H1 (cell line): ENCODE results near the gene ATF7IP. TPM values are rescaled to one million over a fixed set of nuclear protein-coding genes. Genes with fewer than 3 reads are reported as not detected.

Experiments
- CTCF ChIA-PET: fragments of 300-600 bp; sonication (Branson Sonifier 250); formaldehyde crosslinking; loops from one replicate; lab custom pipeline; 2021; ENCODE audit not compliant: partially characterized antibody; lab: Charles Lee
- POLR2A ChIA-PET: fragments of 300-600 bp; sonication (Branson Sonifier 250); formaldehyde crosslinking; loops from one replicate; lab custom pipeline; 2021; ENCODE audit warnings: inconsistent platforms; ENCODE audit not compliant: partially characterized antibody; lab: Charles Lee
- DNase-seq, 2 experiments: peaks; one replicate each; pipeline versions ENCODE4 v3.0.0 to v3.0.0-alpha.2; 2010 to 2022; ENCODE audit warnings: low spot score in 2 of 2, low read depth in 1 of 2, mixed read lengths in 1 of 2
- FAIRE-seq: peaks from 2 replicates; lab custom pipeline; 2011; peaks lifted over from hg19 to GRCh38; lab: Jason Lieb, UNC
- H2AFZ ChIP-seq: 2 replicates; pipeline ENCODE4 v1.8.1; 2012; ENCODE audit warnings: low read length, inconsistent platforms
- H2AK5ac ChIP-seq: 2 replicates; pipeline ENCODE4 v1.6.1; 2013; ENCODE audit warnings: low read depth, low read length
- H2BK120ac ChIP-seq: replicated peaks from 2 replicates; pipeline ENCODE3; 2013; ENCODE audit warnings: low read depth, low read length, inconsistent platforms
- H2BK12ac ChIP-seq: 2 replicates; pipeline ENCODE4 v1.6.1; 2013; ENCODE audit warnings: low read depth, low read length
- H2BK15ac ChIP-seq: 2 replicates; pipeline ENCODE4 v1.6.1; 2013; ENCODE audit warnings: low read length
- H2BK20ac ChIP-seq: 2 replicates; pipeline ENCODE4 v1.6.1; 2013; ENCODE audit warnings: low read length
- H2BK5ac ChIP-seq: 2 replicates; pipeline ENCODE4 v1.6.1; 2013; ENCODE audit warnings: low read depth, low read length
- H3K14ac ChIP-seq: 2 replicates; pipeline ENCODE4 v1.6.1; 2013; ENCODE audit warnings: inconsistent platforms; ENCODE audit not compliant: insufficient read length
- H3K18ac ChIP-seq: 2 replicates; pipeline ENCODE4 v1.6.1; 2013; ENCODE audit warnings: low read length; ENCODE audit errors: extremely low read depth
- H3K23ac ChIP-seq: 2 replicates; pipeline ENCODE4 v1.6.1; 2013; ENCODE audit warnings: inconsistent platforms; ENCODE audit not compliant: insufficient read length
- H3K23me2 ChIP-seq: 2 replicates; pipeline ENCODE4 v1.6.1; 2013; ENCODE audit warnings: low read depth, low read length
- H3K27ac ChIP-seq: 2 replicates; pipeline ENCODE4 v1.6.1; 2011; ENCODE audit warnings: low read depth, low read length, inconsistent platforms
- H3K27me3 ChIP-seq, 4 experiments: replicated peaks in 1 of 4; 1 replicate in 1 of 4; 2 replicates in 3 of 4; pipeline versions ENCODE4 v1.6.1 to v1.8.1; 2011 to 2013; ENCODE audit warnings: low read length in 3 of 4, mild to moderate bottlenecking in 3 of 4, inconsistent platforms in 2 of 4, mixed read lengths in 2 of 4, moderate library complexity in 1 of 4; ENCODE audit not compliant: control insufficient read depth in 3 of 4, insufficient read depth in 3 of 4; ENCODE audit errors: extremely low read depth in 1 of 4
- H3K36me3 ChIP-seq, 4 experiments: 2 replicates each; pipeline versions ENCODE4 v1.6.1 to v1.8.1; 2011 to 2013; ENCODE audit warnings: mild to moderate bottlenecking in 4 of 4, low read length in 3 of 4, moderate library complexity in 2 of 4, control low read depth in 1 of 4, inconsistent platforms in 1 of 4; ENCODE audit not compliant: insufficient read depth in 4 of 4, control insufficient read depth in 2 of 4
- H3K4ac ChIP-seq: replicated peaks from 2 replicates; pipeline ENCODE3; 2013; ENCODE audit warnings: low read length, low read depth, mixed read lengths, inconsistent platforms; ENCODE audit not compliant: insufficient read length
- H3K4me1 ChIP-seq, 4 experiments: replicated peaks in 1 of 4; 1 replicate in 1 of 4; 2 replicates in 3 of 4; pipeline versions ENCODE4 v1.6.1 to v1.8.1; 2011 to 2013; ENCODE audit warnings: low read length in 3 of 4, inconsistent platforms in 2 of 4, mixed read lengths in 1 of 4; ENCODE audit not compliant: insufficient read depth in 4 of 4, control insufficient read depth in 3 of 4
- H3K4me2 ChIP-seq, 2 experiments: 2 replicates each; pipeline versions ENCODE4 v1.6.1 to v1.8.1; 2011 to 2013; ENCODE audit warnings: low read depth in 2 of 2, low read length in 2 of 2, control low read depth in 1 of 2, inconsistent platforms in 1 of 2, mild to moderate bottlenecking in 1 of 2; ENCODE audit not compliant: insufficient read depth in 1 of 2
- H3K4me3 ChIP-seq, 4 experiments: fragments of 200-600, 300-600 bp in 1 of 4; sonication (generic), shearing (Covaris generic), sonication (Bioruptor Twin) in 1 of 4; 2 replicates each; pipeline versions ENCODE4 v1.5.1 to v1.8.1; 2011 to 2016; ENCODE audit warnings: low read length in 4 of 4, low read depth in 3 of 4, control low read depth in 2 of 4, inconsistent platforms in 2 of 4, mild to moderate bottlenecking in 2 of 4, mixed read lengths in 1 of 4, moderate library complexity in 1 of 4; ENCODE audit not compliant: insufficient read depth in 2 of 4; ENCODE audit errors: extremely low read depth in 1 of 4
- H3K56ac ChIP-seq: replicated peaks from 2 replicates; pipeline ENCODE3; 2013; ENCODE audit warnings: low read depth, mild to moderate bottlenecking, mixed read lengths, low read length, inconsistent platforms; ENCODE audit not compliant: insufficient read length
- H3K79me1 ChIP-seq: 2 replicates; pipeline ENCODE4 v1.6.1; 2013; ENCODE audit warnings: low read depth, low read length, control low read depth
- H3K79me2 ChIP-seq, 2 experiments: 2 replicates each; pipeline versions ENCODE4 v1.6.1 to v1.8.1; 2012 to 2013; ENCODE audit warnings: low read length in 2 of 2, mild to moderate bottlenecking in 2 of 2, inconsistent platforms in 1 of 2; ENCODE audit not compliant: insufficient read depth in 2 of 2, control insufficient read depth in 1 of 2
- H3K9ac ChIP-seq, 4 experiments: replicated peaks in 1 of 4; 1 replicate in 1 of 4; 2 replicates in 3 of 4; pipeline versions ENCODE4 v1.6.1 to v1.8.1; 2011 to 2013; ENCODE audit warnings: low read depth in 3 of 4, low read length in 3 of 4, control low read depth in 2 of 4, mild to moderate bottlenecking in 2 of 4, moderate library complexity in 2 of 4, inconsistent platforms in 1 of 4; ENCODE audit errors: extremely low read depth in 1 of 4
- H3K9me3 ChIP-seq, 2 experiments: 2 replicates each; pipeline versions ENCODE4 v1.6.1 to v1.8.1; 2012 to 2013; ENCODE audit warnings: mild to moderate bottlenecking in 2 of 2, moderate library complexity in 2 of 2, control low read depth in 1 of 2, inconsistent platforms in 1 of 2, low read depth in 1 of 2, low read length in 1 of 2, mixed read lengths in 1 of 2; ENCODE audit not compliant: insufficient read depth in 2 of 2
- H4K20me1 ChIP-seq, 2 experiments: replicated peaks in 1 of 2; 2 replicates each; pipeline versions ENCODE3 to v1.8.1; 2011 to 2013; ENCODE audit warnings: inconsistent platforms in 2 of 2, low read length in 2 of 2, mild to moderate bottlenecking in 1 of 2; ENCODE audit not compliant: insufficient read depth in 2 of 2, control insufficient read depth in 1 of 2
- H4K5ac ChIP-seq: 2 replicates; pipeline ENCODE4 v1.6.1; 2013; ENCODE audit warnings: low read length, low read depth, mixed read lengths, inconsistent platforms; ENCODE audit not compliant: insufficient read length
- H4K8ac ChIP-seq: 2 replicates; pipeline ENCODE4 v1.8.0; 2013; ENCODE audit warnings: mild to moderate bottlenecking, moderate library complexity, low read length, inconsistent platforms; ENCODE audit not compliant: insufficient read depth; ENCODE audit errors: extremely low read depth
- H4K91ac ChIP-seq: replicated peaks from 2 replicates; pipeline ENCODE3; 2013; ENCODE audit warnings: low read length, mixed read lengths, inconsistent platforms; ENCODE audit not compliant: insufficient read length
- EGR1 ChIP-seq: IDR thresholded peaks from 2 replicates; pipeline ENCODE4 v1.6.1; 2011; ENCODE audit warnings: low read depth, low read length, borderline replicate concordance
- MAFK ChIP-seq: IDR thresholded peaks from 2 replicates; pipeline ENCODE4 v1.6.1; 2012; ENCODE audit warnings: low read depth, mild to moderate bottlenecking, improper control_type of control experiment, low read length
- POLR2A ChIP-seq, 2 experiments: IDR thresholded peaks; 1 replicate in 1 of 2; 2 replicates in 1 of 2; pipeline ENCODE4 v1.6.1; 2011; ENCODE audit warnings: low read depth in 2 of 2, low read length in 2 of 2, mild to moderate bottlenecking in 2 of 2; ENCODE audit errors: control extremely low read depth in 1 of 2
- WGBS, 2 experiments: shearing (Covaris generic) in 1 of 2; methylation state at CpG; one replicate each; pipeline versions ENCODE4 v1.1.6 to v1.1.7; 2013 to 2015; ENCODE audit warnings: low lambda C conversion rate in 2 of 2, mixed read lengths in 2 of 2, inconsistent platforms in 1 of 2, low coverage in 1 of 2, missing lambda C conversion rate in 1 of 2; ENCODE audit not compliant: insufficient replicate concordance in 2 of 2, insufficient coverage in 1 of 2, insufficient read length in 1 of 2; ENCODE audit errors: extremely low coverage in 1 of 2, missing lambda C conversion rate in 1 of 2; 5-methylcytosine and 5-hydroxymethylcytosine counted together
- polyA plus RNA-seq, 7 experiments: library from polyadenylated mRNA; depleted of rRNA in 3 of 7; stranded (reverse) in 5 of 7; unstranded in 2 of 7; fragments of >200 nt in 5 of 7; fragments of 200-250 nt in 2 of 7; gene quantifications; 1 replicate in 5 of 7; 2 replicates in 1 of 7; 4 replicates in 1 of 7; pipeline versions ENCODE4 v1.2.1 to v1.2.3, GENCODE V29; 2011 to 2013; ENCODE audit warnings: missing spikeins in 2 of 7, mixed read lengths in 2 of 7
- total RNA-seq: library from RNA; stranded (reverse); fragmentation: NEBNext Ultra II Directional; extraction: Animal tissue kit (Norgen Biotek cat#: 25700); gene quantifications from 2 replicates; pipeline ENCODE4 v1.2.1, GENCODE V29; 2021

The ATF7IP gene
- total and polyA plus RNA-seq, 2 of the 8 experiments (the other 6 are each of a cell fraction or from before 2014, with no cell fraction given), result 34.2 to 148 TPM

DNA sequence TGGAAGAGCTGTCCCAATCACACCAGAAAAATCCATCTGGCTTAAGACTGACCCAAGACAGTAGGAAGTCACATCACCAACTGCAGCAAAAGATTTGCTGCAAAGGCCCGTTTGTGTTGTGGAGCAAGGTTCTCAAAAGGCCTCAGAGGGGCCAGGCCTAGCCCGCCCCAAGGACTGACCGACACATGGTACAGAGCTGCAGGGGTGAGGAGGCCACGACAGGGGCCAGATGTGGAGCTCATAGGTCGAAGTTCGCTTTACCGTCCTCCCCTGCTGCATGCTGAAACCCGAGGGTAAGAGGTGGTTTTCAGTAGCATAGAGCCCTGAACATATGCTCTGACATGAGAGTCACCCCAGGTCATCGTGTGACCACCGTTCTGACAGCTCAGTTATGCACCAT lies 166.7 kb downstream of the ATF7IP start:
- Histone ChIP-seq H3K23ac (no peak overlapping the region), H3K14ac (no peak overlapping the region), H2BK15ac (no peak overlapping the region), H2AFZ (no peak overlapping the region), H2BK12ac (no peak overlapping the region), H3K27ac (no peak overlapping the region), H2BK20ac (no peak overlapping the region), H3K4me1 (no peaks in the 10 kb centered on the region), H3K18ac (no peak overlapping the region), H3K4me2 (no peak overlapping the region), H3K4ac (no peak overlapping the region), H2BK120ac (no peak overlapping the region), H3K79me2 (no peaks in the 10 kb centered on the region), H4K91ac (no peak overlapping the region), H2AK5ac (no peak overlapping the region), H3K56ac (no peak overlapping the region), H2BK5ac (no peak overlapping the region), H3K9me3 (no peaks in the 10 kb centered on the region), H4K20me1 (no peaks in the 10 kb centered on the region), H4K5ac (no peak overlapping the region), H3K4me3 (no peak overlapping the region), H3K9ac (no peak overlapping the region), H3K79me1 (no peaks in the 10 kb centered on the region), H3K27me3 (no peaks in the 10 kb centered on the region), H4K8ac (0 out of 2 replicates have a peak overlapping the region, but pooled peaks have one; percentile 28), H3K23me2 (no peaks in the 10 kb centered on the region), H3K36me3 (no peaks in the 10 kb centered on the region)
- CTCF ChIA-PET, result interaction anchor here (0.7 to 1.4 kb wide), 3 partner anchors 9 to 22 kb away, joined by 3 read pairs; no protein-coding TSS in a partner anchor
- POLR2A ChIA-PET, result interaction anchor here (0.9 kb wide), 1 partner anchor 43 kb away, joined by 3 read pairs; no protein-coding TSS in a partner anchor
- TF ChIP-seq POLR2A (IDR thresholded peaks at IDR 0.05; ENCODE audit: control extremely low read depth in 1 of 2, low read depth in 2 of 2, low read length in 2 of 2) (no peak), EGR1 (no peak), MAFK (no peak)
- FAIRE-seq (no peak), DNase-seq (no peak)
- 89% methylated on average over 10 of the region's 10 CpGs; no CpG with 5 or more reads in 1 of the 2 experiments for WGBS, 2 experiments
